Hepatocyte (in vitro differentiated cells): ENCODE results near the gene EIF4E3. TPM values are rescaled to one million over a fixed set of nuclear protein-coding genes. Genes with fewer than 3 reads are reported as not detected.

Experiments used
- DNase-seq: peaks from one replicate; pipeline ENCODE4 v3.0.0-alpha.2; 2016; ENCODE audit warnings: low spot score
- H2AFZ ChIP-seq: fragments of 200-600 bp; sonication (generic); 2 replicates; pipeline ENCODE4 v1.6.0; 2016; ENCODE audit warnings: antibody characterized with exemption, mild to moderate bottlenecking
- H3K27ac ChIP-seq: fragments of 200-600 bp; sonication (generic); 2 replicates; pipeline ENCODE4 v1.5.1; 2016; ENCODE audit warnings: mild to moderate bottlenecking
- H3K27me3 ChIP-seq: fragments of 200-600 bp; sonication (generic); 2 replicates; pipeline ENCODE4 v1.6.1; 2016
- H3K36me3 ChIP-seq: fragments of 200-600 bp; sonication (generic); replicated peaks from 2 replicates; pipeline ENCODE4 v1.5.1; 2016; ENCODE audit warnings: low read depth; ENCODE audit not compliant: insufficient read depth
- H3K4me1 ChIP-seq: fragments of 200-600 bp; sonication (generic); 2 replicates; pipeline ENCODE4 v1.5.1; 2016; ENCODE audit warnings: mild to moderate bottlenecking, moderate library complexity; ENCODE audit not compliant: insufficient read depth
- H3K4me2 ChIP-seq: fragments of 200-600 bp; sonication (generic); 2 replicates; pipeline ENCODE4 v1.6.0; 2016
- H3K4me3 ChIP-seq: fragments of 200-600 bp; sonication (generic); 2 replicates; pipeline ENCODE4 v1.5.1; 2016; ENCODE audit warnings: mild to moderate bottlenecking
- H3K79me2 ChIP-seq: fragments of 200-600 bp; sonication (generic); 2 replicates; pipeline ENCODE4 v1.6.0; 2017; ENCODE audit warnings: mild to moderate bottlenecking
- H3K9me2 ChIP-seq: fragments of 200-600 bp; sonication (generic); replicated peaks from 2 replicates; pipeline ENCODE4 v1.6.0; 2017; ENCODE audit warnings: mild to moderate bottlenecking; ENCODE audit not compliant: insufficient read depth
- H3K9me3 ChIP-seq: fragments of 200-600 bp; sonication (generic); 2 replicates; pipeline ENCODE4 v1.5.1; 2016; ENCODE audit warnings: low read depth, mild to moderate bottlenecking
- H4K20me1 ChIP-seq: fragments of 200-600 bp; sonication (generic); 2 replicates; pipeline ENCODE4 v1.6.0; 2016; ENCODE audit warnings: mild to moderate bottlenecking; ENCODE audit not compliant: insufficient read depth, poor library complexity, severe bottlenecking
- EZH2 ChIP-seq: fragments of 200-600 bp; sonication (generic); IDR thresholded peaks from 2 replicates; pipeline ENCODE4 v1.6.1; 2016; ENCODE audit warnings: antibody characterized with exemption, mild to moderate bottlenecking, borderline replicate concordance
- EZH2phosphoT487 ChIP-seq: fragments of 200-600 bp; sonication (generic); IDR thresholded peaks from one replicate; pipeline ENCODE4 v1.6.1; 2018; ENCODE audit warnings: antibody characterized with exemption, mild to moderate bottlenecking, low read depth, moderate library complexity; ENCODE audit not compliant: unreplicated experiment, severe bottlenecking
- WGBS: methylation state at CpG from one replicate; pipeline ENCODE4 v1.1.6; 2016; ENCODE audit warnings: low lambda C conversion rate; ENCODE audit errors: missing lambda C conversion rate; 5-methylcytosine and 5-hydroxymethylcytosine counted together
- polyA plus RNA-seq: library from polyadenylated mRNA; unstranded; fragments of >200 nt; fragmentation: Nextera tagmentation; extraction: Ambion mirVana; gene quantifications from 2 replicates; pipeline ENCODE4 v1.2.1, GENCODE V29; 2016
- total RNA-seq: library from RNA; depleted of rRNA; stranded (reverse); fragments of >200 nt; gene quantifications from 2 replicates; pipeline ENCODE4 v1.2.3, GENCODE V29; 2014
- TF ChIP-seq, protein P1 (sequence below): fragments of 200-600 bp; sonication (generic); IDR thresholded peaks from 2 replicates; pipeline ENCODE4 v1.5.1; 2016; ENCODE audit warnings: antibody characterized with exemption, mild to moderate bottlenecking; ENCODE audit not compliant: poor library complexity

EIF4E3 gene
- total and polyA plus RNA-seq, 2 experiments from 2014 or later = 4.1 to 7.4 TPM

DNA sequence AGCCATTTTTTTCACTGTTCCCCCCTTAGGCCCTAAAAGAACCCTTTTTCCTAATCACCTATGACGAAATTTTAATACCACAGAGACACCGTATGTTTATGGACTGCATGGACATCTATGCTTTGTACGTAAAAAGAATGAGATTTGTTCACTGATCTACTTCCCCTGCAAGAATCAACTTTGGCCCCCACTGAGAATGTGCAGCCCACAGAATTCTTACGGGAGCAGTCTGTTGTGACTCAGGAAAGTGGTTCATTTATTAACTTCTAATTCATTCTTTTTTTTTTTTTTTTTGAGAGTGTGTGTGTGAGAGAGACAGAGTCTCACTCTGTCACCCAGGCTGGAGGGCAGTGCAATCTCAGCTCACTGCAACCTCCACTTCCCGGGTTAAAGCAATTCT is 17.6 kb downstream of the EIF4E3 start:
- Histone ChIP-seq H3K9me2 (no peaks in the 10 kb centered on the region), H3K4me1 (no peaks in the 10 kb centered on the region), H3K36me3 (no peaks in the 10 kb centered on the region), H3K27ac (peak overlapping the region; percentile 61), H2AFZ (no peak overlapping the region), H3K79me2 (no peaks in the 10 kb centered on the region), H3K4me3 (no peak overlapping the region), H4K20me1 (no peaks in the 10 kb centered on the region), H3K9me3 (no peaks in the 10 kb centered on the region), H3K4me2 (peak overlapping the region; percentile 16), H3K27me3 (no peaks in the 10 kb centered on the region)
- DNase-seq = peak; percentile 27
- no peak for TF ChIP-seq EZH2
- no peak for TF ChIP-seq EZH2phosphoT487
- TF ChIP-seq, protein P1, sequence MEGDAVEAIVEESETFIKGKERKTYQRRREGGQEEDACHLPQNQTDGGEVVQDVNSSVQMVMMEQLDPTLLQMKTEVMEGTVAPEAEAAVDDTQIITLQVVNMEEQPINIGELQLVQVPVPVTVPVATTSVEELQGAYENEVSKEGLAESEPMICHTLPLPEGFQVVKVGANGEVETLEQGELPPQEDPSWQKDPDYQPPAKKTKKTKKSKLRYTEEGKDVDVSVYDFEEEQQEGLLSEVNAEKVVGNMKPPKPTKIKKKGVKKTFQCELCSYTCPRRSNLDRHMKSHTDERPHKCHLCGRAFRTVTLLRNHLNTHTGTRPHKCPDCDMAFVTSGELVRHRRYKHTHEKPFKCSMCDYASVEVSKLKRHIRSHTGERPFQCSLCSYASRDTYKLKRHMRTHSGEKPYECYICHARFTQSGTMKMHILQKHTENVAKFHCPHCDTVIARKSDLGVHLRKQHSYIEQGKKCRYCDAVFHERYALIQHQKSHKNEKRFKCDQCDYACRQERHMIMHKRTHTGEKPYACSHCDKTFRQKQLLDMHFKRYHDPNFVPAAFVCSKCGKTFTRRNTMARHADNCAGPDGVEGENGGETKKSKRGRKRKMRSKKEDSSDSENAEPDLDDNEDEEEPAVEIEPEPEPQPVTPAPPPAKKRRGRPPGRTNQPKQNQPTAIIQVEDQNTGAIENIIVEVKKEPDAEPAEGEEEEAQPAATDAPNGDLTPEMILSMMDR = no peak
- 55% methylated on average over 5 of the region's 5 CpGs for WGBS

GRCh38 chr3:71705681-71706080 is 19.5 kb downstream of the EIF4E3 start:
- no peaks in the 10 kb centered on the region for H4K20me1 ChIP-seq
- H3K27ac ChIP-seq = no peak overlapping the region
- no peak overlapping the region for H3K4me2 ChIP-seq
- H3K27me3 ChIP-seq = no peaks in the 10 kb centered on the region
- no peaks in the 10 kb centered on the region for H3K9me3 ChIP-seq
- H3K4me3 ChIP-seq = no peak overlapping the region
- no peak overlapping the region for H2AFZ ChIP-seq
- no peaks in the 10 kb centered on the region for H3K36me3 ChIP-seq
- H3K4me1 ChIP-seq = no peaks in the 10 kb centered on the region
- WGBS = 94% methylated on average over 5 of the region's 5 CpGs
- no peaks in the 10 kb centered on the region for H3K79me2 ChIP-seq
- H3K9me2 ChIP-seq = no peaks in the 10 kb centered on the region
- DNase-seq = no peak
- TF ChIP-seq, protein P1 = no peak
- TF ChIP-seq EZH2 = no peak
- no peak for TF ChIP-seq EZH2phosphoT487

- no peaks in the 10 kb centered on the region for H4K20me1 ChIP-seq
Measured at GRCh38 chr3:71704915-71705314, 20.3 kb downstream of the EIF4E3 start.

More at GRCh38 chr3:71704915-71705314, 20.3 kb downstream of the EIF4E3 start:
- TF ChIP-seq EZH2phosphoT487 (no peak), EZH2 (no peak)
- TF ChIP-seq, protein P1 = no peak
- Histone ChIP-seq H3K79me2 (no peaks in the 10 kb centered on the region), H3K9me3 (no peaks in the 10 kb centered on the region), H3K4me3 (no peak overlapping the region), H3K36me3 (no peaks in the 10 kb centered on the region), H2AFZ (no peak overlapping the region), H3K27me3 (no peaks in the 10 kb centered on the region), H3K4me2 (no peak overlapping the region), H3K27ac (no peak overlapping the region), H3K9me2 (no peaks in the 10 kb centered on the region), H3K4me1 (no peaks in the 10 kb centered on the region)
- DNase-seq = no peak
